HepG2 (cell line): ENCODE data around the gene JAKMIP2. TPM values are rescaled to one million over a fixed set of nuclear protein-coding genes. Genes with fewer than 3 reads are reported as not detected.

Experiments
- ATAC-seq: fragments of 200-7000 bp; cut with Tn5 transposase; 3 replicates; pipeline ENCODE4 v1.9.1; 2020; ENCODE audit warnings: mild to moderate bottlenecking, moderate library complexity
- BruUV-seq: library from RNA; stranded (reverse); fragments of 400-500 nt; replicated peaks from 2 replicates; lab custom pipeline; 2021; lab: Mats Ljungman, UMichigan
- CTCF ChIA-PET: fragments of 300-600 bp; formaldehyde crosslinking; extraction: SDS; loops from one replicate; lab custom pipeline; 2021; ENCODE audit warnings: low total read pairs, inconsistent platforms, low intra/inter-chr PET ratio; lab: Yijun Ruan, JAX
- POLR2A ChIA-PET: fragments of 350-600 bp; sonication (Branson Sonifier 250); formaldehyde crosslinking; loops from one replicate; lab custom pipeline; 2020; ENCODE audit warnings: antibody characterized with exemption, inconsistent platforms; lab: Yijun Ruan, JAX
- DNase-seq: peaks from one replicate; pipeline ENCODE4 v3.0.0-alpha.2; 2015; ENCODE audit warnings: low spot score
- FAIRE-seq: peaks from 3 replicates; lab custom pipeline; 2011; peaks lifted over from hg19 to GRCh38; lab: Jason Lieb, UNC
- H2AFZ ChIP-seq: one replicate; pipeline ENCODE4 v1.6.1; 2011; ENCODE audit warnings: low read length, inconsistent platforms
- H3K27ac ChIP-seq: fragments of 300-600 bp; 3 replicates; pipeline ENCODE4 v1.8.0; 2011; ENCODE audit warnings: mixed run types, mild to moderate bottlenecking, mixed read lengths, low read length, inconsistent platforms; ENCODE audit not compliant: insufficient read depth; ENCODE audit errors: extremely low read length
- H3K27me3 ChIP-seq, 2 experiments: fragments of 200-600 bp in 1 of 2; 2 replicates in 1 of 2; 3 replicates in 1 of 2; pipeline versions ENCODE4 v1.6.0 to v1.8.0; 2011; ENCODE audit warnings: low read length in 2 of 2, mild to moderate bottlenecking in 2 of 2, moderate library complexity in 2 of 2, inconsistent platforms in 1 of 2; ENCODE audit not compliant: insufficient read depth in 2 of 2, control insufficient read depth in 1 of 2
- H3K36me3 ChIP-seq, 2 experiments: fragments of 200-600 bp in 1 of 2; replicated peaks in 1 of 2; 2 replicates in 1 of 2; 3 replicates in 1 of 2; pipeline versions ENCODE4 v1.5.1 to v1.8.0; 2011; ENCODE audit warnings: low read length in 2 of 2, inconsistent platforms in 1 of 2; ENCODE audit not compliant: insufficient read depth in 2 of 2, control insufficient read depth in 1 of 2
- H3K4me1 ChIP-seq: 2 replicates; pipeline ENCODE4 v1.5.1; 2012; ENCODE audit warnings: low read length, inconsistent platforms; ENCODE audit not compliant: insufficient read depth
- H3K4me2 ChIP-seq: 2 replicates; pipeline ENCODE4 v1.6.0; 2011; ENCODE audit warnings: low read depth, low read length, inconsistent platforms
- H3K4me3 ChIP-seq, 3 experiments: fragments of 200-600 bp in 1 of 3; sonication (generic), shearing (Covaris generic) in 1 of 3; replicated peaks in 1 of 3; 2 replicates each; pipeline ENCODE4 v1.5.1; 2011 to 2016; ENCODE audit warnings: low read length in 3 of 3, inconsistent platforms in 2 of 3, low read depth in 2 of 3, mild to moderate bottlenecking in 2 of 3, control low read depth in 1 of 3, mixed read lengths in 1 of 3; ENCODE audit not compliant: insufficient read depth in 1 of 3
- H3K79me2 ChIP-seq: one replicate; pipeline ENCODE4 v1.6.1; 2011; ENCODE audit warnings: low read length, inconsistent platforms; ENCODE audit not compliant: insufficient read depth
- H3K9ac ChIP-seq: 2 replicates; pipeline ENCODE4 v1.6.0; 2011; ENCODE audit warnings: mild to moderate bottlenecking, low read depth, low read length, inconsistent platforms; ENCODE audit not compliant: insufficient read depth
- H3K9me3 ChIP-seq: 2 replicates; pipeline ENCODE4 v1.5.1; 2012; ENCODE audit warnings: mild to moderate bottlenecking, low read length
- H4K20me1 ChIP-seq: 2 replicates; pipeline ENCODE4 v1.6.0; 2011; ENCODE audit warnings: inconsistent platforms, mild to moderate bottlenecking, low read length, moderate library complexity; ENCODE audit not compliant: insufficient read depth
- HNRNPL ChIP-seq: fragments of 200-400 bp; formaldehyde crosslinking; IDR thresholded peaks from 2 replicates; pipeline ENCODE4 v1.6.1; 2017; ENCODE audit warnings: mild to moderate bottlenecking, low read depth, low read length
- KDM1A ChIP-seq: IDR thresholded peaks from 2 replicates; pipeline ENCODE4 v1.6.1; 2016; ENCODE audit warnings: missing compliant biosample characterization
- KMT2B ChIP-seq: IDR thresholded peaks from 2 replicates; pipeline ENCODE4 v1.6.1; 2016; ENCODE audit warnings: missing genetic modification reagents, missing compliant biosample characterization
- SALL1 ChIP-seq: sonication (generic); formaldehyde crosslinking; IDR thresholded peaks from 2 replicates; pipeline ENCODE4 v1.8.0; 2022; ENCODE audit warnings: mild to moderate bottlenecking, missing genetic modification reagents
- ZFP36L2 ChIP-seq: sonication (generic); formaldehyde crosslinking; IDR thresholded peaks from 2 replicates; pipeline ENCODE4 v1.4.0; 2020; ENCODE audit warnings: missing genetic modification reagents
- ZKSCAN1 ChIP-seq: fragments of 150-350 bp; IDR thresholded peaks from 2 replicates; pipeline ENCODE4 v1.6.1; 2014; ENCODE audit warnings: low read length
- ZMYM2 ChIP-seq: sonication (generic); formaldehyde crosslinking; IDR thresholded peaks from 2 replicates; pipeline ENCODE4 v1.8.0; 2022; ENCODE audit warnings: mild to moderate bottlenecking, missing genetic modification reagents
- ZNF431 ChIP-seq: sonication (generic); formaldehyde crosslinking; IDR thresholded peaks from 2 replicates; pipeline ENCODE4 v1.9.0; 2022; ENCODE audit warnings: missing genetic modification reagents, low read depth, mild to moderate bottlenecking, borderline replicate concordance
- ZNF598 ChIP-seq: sonication (generic); formaldehyde crosslinking; IDR thresholded peaks from 2 replicates; pipeline ENCODE4 v1.5.1; 2020; ENCODE audit warnings: mild to moderate bottlenecking, missing genetic modification reagents, borderline replicate concordance
- ZSCAN20 ChIP-seq: sonication (generic); formaldehyde crosslinking; IDR thresholded peaks from 2 replicates; pipeline ENCODE4 v1.4.0; 2020; ENCODE audit warnings: missing genetic modification reagents, mild to moderate bottlenecking, borderline replicate concordance
- WGBS: methylation state at CpG from one replicate; pipeline ENCODE4 v1.1.6; 2017; ENCODE audit warnings: low lambda C conversion rate; 5-methylcytosine and 5-hydroxymethylcytosine counted together
- in situ Hi-C: cut with HindIII; loops from 2 replicates; pipeline ENCODE4 v1.10.0; 2017; ENCODE audit warnings: low pct_unique_long_range_greater_than_20kb; ENCODE audit not compliant: extremely low pct_ligation_motif_present
- intact Hi-C: fragments of 100-400 bp; cut with micrococcal nuclease; formaldehyde crosslinking; loops from one replicate; pipeline ENCODE4 v1.10.0; 2022; ENCODE audit not compliant: unreplicated experiment
- polyA plus RNA-seq, 8 experiments: library from polyadenylated mRNA; depleted of rRNA in 3 of 8; stranded (reverse) in 7 of 8; unstranded in 1 of 8; fragments of >200 nt; fragmentation: Illumina TruSeq in 4 of 8; extraction: Trizol in 4 of 8; gene quantifications; 2 replicates each; pipeline versions ENCODE4 v1.2.1 to v1.2.3, GENCODE V29; 2011 to 2016; ENCODE audit warnings: low read depth in 4 of 8, missing spikeins in 1 of 8, mixed read lengths in 1 of 8; ENCODE audit not compliant: insufficient read depth in 1 of 8
- total RNA-seq, 5 experiments: library from RNA; depleted of rRNA; stranded (reverse); fragments of >200 nt; fragmentation: Illumina TruSeq; extraction: Trizol; gene quantifications; 2 replicates each; pipeline ENCODE4 v1.2.3, GENCODE V29; 2016; ENCODE audit warnings: low read depth in 1 of 5
- TF ChIP-seq, protein P1 (sequence below): sonication (generic); formaldehyde crosslinking; IDR thresholded peaks from 2 replicates; pipeline ENCODE4 v1.4.0; 2020; ENCODE audit warnings: missing genetic modification reagents, borderline replicate concordance
- TF ChIP-seq, protein P2 (sequence below): sonication (generic); formaldehyde crosslinking; IDR thresholded peaks from 2 replicates; pipeline ENCODE4 v1.5.1; 2020; ENCODE audit warnings: mild to moderate bottlenecking, missing genetic modification reagents, moderate library complexity
- TF ChIP-seq, protein P3 (sequence below): sonication (generic); formaldehyde crosslinking; IDR thresholded peaks from 2 replicates; pipeline ENCODE4 v1.4.0; 2020; ENCODE audit warnings: missing genetic modification reagents, mild to moderate bottlenecking, borderline replicate concordance

JAKMIP2 gene
- total and polyA plus RNA-seq, 2 of the 13 experiments (the other 11 are each of a cell fraction or from before 2014, with no cell fraction given): 0.04 to 2.1 TPM

- H2AFZ ChIP-seq: no peak overlapping the region
- no TSS peak for BruUV-seq
- no peak overlapping the region for H3K27ac ChIP-seq
- in situ Hi-C loops: loop anchor here (5.0 kb wide), 1 partner anchor 47 kb away; no protein-coding TSS in a partner anchor
- POLR2A ChIA-PET: no interaction called here
- H3K4me2 ChIP-seq: no peak overlapping the region
- H3K27me3 ChIP-seq: no peaks in the 10 kb centered on the region
- H3K9me3 ChIP-seq: no peaks in the 10 kb centered on the region
- no peaks in the 10 kb centered on the region for H3K36me3 ChIP-seq
- TF ChIP-seq ZKSCAN1 (no peak), HNRNPL (no peak), ZNF431 (CRISPR knock-in tag) (no peak), ZSCAN20 (no peak), SALL1 (no peak), ZNF598 (CRISPR knock-in tag) (no peak), ZMYM2 (CRISPR knock-in tag) (no peak), ZFP36L2 (no peak)
- 38% methylated on average over 4 of the region's 4 CpGs for WGBS
- no peak for ATAC-seq
- H3K4me1 ChIP-seq: peaks cover 14% of the 10 kb centered on the region
- intact Hi-C loops: no loop called here
- CTCF ChIA-PET: interaction anchor here (2.8 kb wide), 1 partner anchor 46 kb away, joined by 46 read pairs; no protein-coding TSS in a partner anchor
- no peak for DNase-seq
- H3K9ac ChIP-seq: no peak overlapping the region
- no peaks in the 10 kb centered on the region for H3K79me2 ChIP-seq
- H3K4me3 ChIP-seq: no peak overlapping the region
- no peaks in the 10 kb centered on the region for H4K20me1 ChIP-seq
- no peak for FAIRE-seq
Observed at GRCh38 chr5:147674411-147674810, 108.1 kb downstream of the JAKMIP2 start.

DNA sequence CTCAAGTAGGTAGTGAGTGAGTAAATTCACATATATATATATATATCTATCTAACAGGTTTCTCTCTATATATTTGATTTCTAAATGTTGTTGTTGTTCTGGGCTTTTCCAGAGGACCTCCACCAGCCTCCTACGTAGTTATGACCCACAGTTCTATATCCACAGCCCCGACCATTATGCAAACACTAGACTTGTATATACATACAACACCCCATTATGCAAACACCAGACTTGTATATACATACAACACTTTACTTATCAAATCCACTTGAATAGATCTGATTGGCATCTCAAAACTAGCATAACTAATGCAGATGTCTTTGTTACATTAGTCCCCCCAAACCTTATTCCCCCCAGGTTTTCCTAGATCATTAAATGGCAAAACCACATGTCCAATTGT is 108.7 kb downstream of the JAKMIP2 start:
- H3K79me2 ChIP-seq: no peaks in the 10 kb centered on the region
- H3K27ac ChIP-seq: no peak overlapping the region
- H3K4me2 ChIP-seq: no peak overlapping the region
- no peaks in the 10 kb centered on the region for H4K20me1 ChIP-seq
- WGBS: 9% methylated on average over 2 of the region's 2 CpGs
- ATAC-seq: no peak
- intact Hi-C loops (no loop called here), in situ Hi-C loops (loop anchor here (5.0 kb wide), 1 partner anchor 46 kb away; no protein-coding TSS in a partner anchor)
- ChIA-PET POLR2A (no interaction called here), CTCF (interaction anchor here (2.8 kb wide), 1 partner anchor 46 kb away, joined by 46 read pairs; no protein-coding TSS in a partner anchor)
- H3K4me3 ChIP-seq: no peak overlapping the region
- DNase-seq: no peak
- BruUV-seq: no TSS peak
- FAIRE-seq: no peak
- H3K27me3 ChIP-seq: no peaks in the 10 kb centered on the region
- H3K4me1 ChIP-seq: peaks cover 14% of the 10 kb centered on the region
- H3K9me3 ChIP-seq: no peaks in the 10 kb centered on the region
- H3K9ac ChIP-seq: no peak overlapping the region
- no peak overlapping the region for H2AFZ ChIP-seq
- no peaks in the 10 kb centered on the region for H3K36me3 ChIP-seq
- TF ChIP-seq, protein P1, sequence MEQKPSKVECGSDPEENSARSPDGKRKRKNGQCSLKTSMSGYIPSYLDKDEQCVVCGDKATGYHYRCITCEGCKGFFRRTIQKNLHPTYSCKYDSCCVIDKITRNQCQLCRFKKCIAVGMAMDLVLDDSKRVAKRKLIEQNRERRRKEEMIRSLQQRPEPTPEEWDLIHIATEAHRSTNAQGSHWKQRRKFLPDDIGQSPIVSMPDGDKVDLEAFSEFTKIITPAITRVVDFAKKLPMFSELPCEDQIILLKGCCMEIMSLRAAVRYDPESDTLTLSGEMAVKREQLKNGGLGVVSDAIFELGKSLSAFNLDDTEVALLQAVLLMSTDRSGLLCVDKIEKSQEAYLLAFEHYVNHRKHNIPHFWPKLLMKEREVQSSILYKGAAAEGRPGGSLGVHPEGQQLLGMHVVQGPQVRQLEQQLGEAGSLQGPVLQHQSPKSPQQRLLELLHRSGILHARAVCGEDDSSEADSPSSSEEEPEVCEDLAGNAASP (CRISPR knock-in tag): no peak
- TF ChIP-seq KMT2B (CRISPR knock-in tag): no peak
- no peak for TF ChIP-seq KDM1A
- TF ChIP-seq, protein P2, sequence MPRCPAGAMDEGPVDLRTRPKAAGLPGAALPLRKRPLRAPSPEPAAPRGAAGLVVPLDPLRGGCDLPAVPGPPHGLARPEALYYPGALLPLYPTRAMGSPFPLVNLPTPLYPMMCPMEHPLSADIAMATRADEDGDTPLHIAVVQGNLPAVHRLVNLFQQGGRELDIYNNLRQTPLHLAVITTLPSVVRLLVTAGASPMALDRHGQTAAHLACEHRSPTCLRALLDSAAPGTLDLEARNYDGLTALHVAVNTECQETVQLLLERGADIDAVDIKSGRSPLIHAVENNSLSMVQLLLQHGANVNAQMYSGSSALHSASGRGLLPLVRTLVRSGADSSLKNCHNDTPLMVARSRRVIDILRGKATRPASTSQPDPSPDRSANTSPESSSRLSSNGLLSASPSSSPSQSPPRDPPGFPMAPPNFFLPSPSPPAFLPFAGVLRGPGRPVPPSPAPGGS (CRISPR knock-in tag): no peak
- TF ChIP-seq, protein P3, sequence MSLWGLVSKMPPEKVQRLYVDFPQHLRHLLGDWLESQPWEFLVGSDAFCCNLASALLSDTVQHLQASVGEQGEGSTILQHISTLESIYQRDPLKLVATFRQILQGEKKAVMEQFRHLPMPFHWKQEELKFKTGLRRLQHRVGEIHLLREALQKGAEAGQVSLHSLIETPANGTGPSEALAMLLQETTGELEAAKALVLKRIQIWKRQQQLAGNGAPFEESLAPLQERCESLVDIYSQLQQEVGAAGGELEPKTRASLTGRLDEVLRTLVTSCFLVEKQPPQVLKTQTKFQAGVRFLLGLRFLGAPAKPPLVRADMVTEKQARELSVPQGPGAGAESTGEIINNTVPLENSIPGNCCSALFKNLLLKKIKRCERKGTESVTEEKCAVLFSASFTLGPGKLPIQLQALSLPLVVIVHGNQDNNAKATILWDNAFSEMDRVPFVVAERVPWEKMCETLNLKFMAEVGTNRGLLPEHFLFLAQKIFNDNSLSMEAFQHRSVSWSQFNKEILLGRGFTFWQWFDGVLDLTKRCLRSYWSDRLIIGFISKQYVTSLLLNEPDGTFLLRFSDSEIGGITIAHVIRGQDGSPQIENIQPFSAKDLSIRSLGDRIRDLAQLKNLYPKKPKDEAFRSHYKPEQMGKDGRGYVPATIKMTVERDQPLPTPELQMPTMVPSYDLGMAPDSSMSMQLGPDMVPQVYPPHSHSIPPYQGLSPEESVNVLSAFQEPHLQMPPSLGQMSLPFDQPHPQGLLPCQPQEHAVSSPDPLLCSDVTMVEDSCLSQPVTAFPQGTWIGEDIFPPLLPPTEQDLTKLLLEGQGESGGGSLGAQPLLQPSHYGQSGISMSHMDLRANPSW (CRISPR knock-in tag): no peak
